HG02798 (cell line): ENCODE results near the gene CTSZ.

Experiments
- ATAC-seq: cut with Tn5 transposase; IDR thresholded peaks from one replicate; pipeline ENCODE4 v1.9.1; 2021; ENCODE audit warnings: mild to moderate bottlenecking; ENCODE audit not compliant: unreplicated experiment, poor library complexity

The CTSZ gene

DNA sequence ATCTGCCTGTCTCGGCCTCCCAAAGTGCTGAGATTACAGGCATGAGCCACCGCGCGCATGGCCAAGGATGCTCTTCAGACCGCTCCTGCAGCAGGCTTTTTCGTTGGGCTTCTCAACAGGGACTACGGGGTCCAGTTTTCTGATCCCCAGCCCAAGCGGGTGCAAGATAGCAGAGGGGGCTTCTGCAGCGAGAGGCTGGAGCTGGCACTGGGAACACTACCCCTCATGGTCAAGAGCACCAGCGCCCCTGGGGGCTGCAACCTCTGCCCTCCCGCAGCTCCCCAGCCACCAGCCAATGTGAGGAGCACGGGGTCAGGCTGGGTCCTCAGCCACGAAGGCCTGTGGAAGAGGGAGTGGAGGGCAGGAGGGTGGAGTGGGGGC is 6.0 kb downstream of the CTSZ start:
- ATAC-seq: no peak

DNA sequence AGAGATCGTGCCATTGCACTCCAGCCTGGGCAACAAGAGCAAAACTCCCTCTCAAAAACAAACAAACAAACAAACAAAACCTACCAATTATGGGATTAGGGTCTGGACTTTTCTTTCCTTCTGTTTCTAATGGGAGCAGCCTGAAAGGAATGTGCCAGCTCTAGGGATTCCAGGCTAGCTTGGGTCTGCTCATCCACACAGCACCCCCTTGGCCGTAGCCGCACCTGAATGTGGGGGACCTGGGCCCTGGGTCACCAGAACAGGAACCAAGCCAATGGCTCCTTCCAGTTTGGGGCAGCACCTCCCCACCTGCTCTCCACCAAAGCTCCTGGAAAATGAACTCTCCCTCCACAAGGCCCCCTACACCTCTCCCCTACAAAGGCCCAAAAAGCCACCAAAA is 6.7 kb downstream of the CTSZ start:
- ATAC-seq: no peak

DNA sequence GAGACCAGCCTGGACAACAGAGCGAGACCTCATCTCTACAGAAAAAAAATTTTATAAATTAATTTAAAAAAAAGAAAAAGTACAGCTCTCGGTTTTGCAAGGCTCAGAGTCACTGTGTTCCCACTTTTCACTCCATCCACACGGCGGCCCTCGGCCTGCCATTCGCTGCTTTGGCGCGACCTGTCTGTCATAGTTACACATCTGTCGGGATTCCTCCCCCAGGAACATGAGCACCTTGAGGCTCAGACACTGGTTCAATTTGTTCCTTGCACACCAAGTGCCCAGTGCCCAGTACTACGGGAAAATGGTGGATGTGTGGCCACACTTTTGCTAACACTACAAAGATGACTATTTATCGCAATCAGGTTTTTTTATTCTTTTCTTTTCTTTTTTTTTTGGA is 8.4 kb downstream of the CTSZ start:
- no peak for ATAC-seq

DNA sequence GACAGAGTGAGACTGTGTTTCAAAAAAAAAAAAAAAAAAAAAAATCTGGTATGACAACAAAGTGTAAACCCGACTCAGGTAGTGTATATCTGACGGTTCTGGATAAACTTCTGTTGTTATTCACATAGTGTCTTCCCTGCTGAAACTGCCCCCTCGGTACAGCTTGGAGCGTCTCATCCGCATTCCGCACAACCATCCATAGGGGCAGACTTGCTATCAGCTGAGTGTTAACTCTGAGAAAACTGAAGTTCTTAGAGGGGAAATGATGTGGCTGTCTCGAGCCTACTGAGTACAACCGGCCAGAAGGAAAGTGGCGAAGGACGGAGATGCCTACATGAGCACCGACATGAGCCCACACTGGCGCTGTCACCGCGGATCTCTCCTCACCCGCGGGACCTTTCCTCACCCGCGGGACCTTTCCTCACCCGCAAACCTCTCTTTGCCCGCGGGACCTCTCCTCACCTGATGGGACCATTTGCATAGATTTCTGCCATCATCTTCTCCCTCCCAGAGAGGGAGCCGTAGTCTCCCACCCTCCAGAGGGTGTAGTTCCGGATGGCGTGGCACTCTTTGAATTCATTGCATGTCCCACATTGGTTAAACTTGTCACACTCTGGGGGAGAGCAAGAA is 9.8 kb downstream of the CTSZ start:
- no peak for ATAC-seq

DNA sequence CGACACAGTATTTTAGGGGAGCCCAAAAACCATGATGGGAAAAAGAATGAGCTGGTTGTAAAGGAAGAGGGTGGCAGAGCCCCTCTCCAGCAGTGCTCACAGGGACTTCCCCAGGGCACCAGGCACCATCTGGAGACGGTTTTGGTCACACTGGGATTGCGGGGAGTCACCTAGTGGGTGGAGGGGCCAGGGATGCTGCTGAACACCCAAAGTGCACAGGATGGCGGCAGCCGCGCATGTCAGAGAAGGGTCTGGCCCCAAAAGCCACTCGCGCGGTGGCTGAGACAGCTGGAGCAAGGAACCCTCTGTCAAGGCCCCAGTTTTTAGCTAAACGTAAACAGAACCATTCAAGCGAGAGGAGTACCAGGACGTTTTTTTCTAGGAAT is 10.8 kb downstream of the CTSZ start:
- no peak for ATAC-seq

DNA sequence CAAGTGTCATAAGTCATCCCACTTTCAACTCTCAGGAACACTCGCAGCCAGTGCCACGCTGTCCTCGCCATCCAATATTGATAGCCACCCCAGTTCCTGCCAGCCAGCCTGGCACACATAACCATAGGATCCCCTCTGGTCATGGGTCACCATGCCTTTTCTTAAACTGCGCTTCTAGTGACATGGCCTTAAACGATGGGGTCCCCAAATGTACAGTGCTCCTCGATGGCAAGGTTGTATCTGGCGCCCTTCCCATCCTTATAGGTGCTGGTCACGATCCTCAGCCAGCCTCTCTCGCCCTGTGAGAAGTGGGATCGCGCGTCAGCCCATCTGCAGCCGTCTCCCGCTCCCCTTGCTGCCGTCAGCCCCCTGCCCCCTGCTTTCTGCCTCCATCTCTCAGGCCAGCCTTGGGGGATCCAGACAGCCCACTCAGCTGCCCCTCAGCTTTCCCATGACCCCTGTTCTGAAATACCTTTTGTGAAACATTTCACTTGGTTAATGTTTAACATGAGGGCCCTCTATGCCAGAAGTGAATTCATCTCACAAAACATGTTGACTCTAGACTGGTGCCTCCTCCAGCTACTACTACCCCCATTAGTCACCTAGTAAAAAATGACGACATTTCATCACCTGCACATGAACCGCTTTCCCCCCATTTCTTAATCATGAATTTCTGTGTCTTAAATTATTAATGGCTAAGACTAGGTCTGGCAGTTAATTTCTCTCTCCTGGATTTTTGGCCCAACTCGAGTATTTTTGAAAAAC is 11.4 kb downstream of the CTSZ start:
- no peak for ATAC-seq

DNA sequence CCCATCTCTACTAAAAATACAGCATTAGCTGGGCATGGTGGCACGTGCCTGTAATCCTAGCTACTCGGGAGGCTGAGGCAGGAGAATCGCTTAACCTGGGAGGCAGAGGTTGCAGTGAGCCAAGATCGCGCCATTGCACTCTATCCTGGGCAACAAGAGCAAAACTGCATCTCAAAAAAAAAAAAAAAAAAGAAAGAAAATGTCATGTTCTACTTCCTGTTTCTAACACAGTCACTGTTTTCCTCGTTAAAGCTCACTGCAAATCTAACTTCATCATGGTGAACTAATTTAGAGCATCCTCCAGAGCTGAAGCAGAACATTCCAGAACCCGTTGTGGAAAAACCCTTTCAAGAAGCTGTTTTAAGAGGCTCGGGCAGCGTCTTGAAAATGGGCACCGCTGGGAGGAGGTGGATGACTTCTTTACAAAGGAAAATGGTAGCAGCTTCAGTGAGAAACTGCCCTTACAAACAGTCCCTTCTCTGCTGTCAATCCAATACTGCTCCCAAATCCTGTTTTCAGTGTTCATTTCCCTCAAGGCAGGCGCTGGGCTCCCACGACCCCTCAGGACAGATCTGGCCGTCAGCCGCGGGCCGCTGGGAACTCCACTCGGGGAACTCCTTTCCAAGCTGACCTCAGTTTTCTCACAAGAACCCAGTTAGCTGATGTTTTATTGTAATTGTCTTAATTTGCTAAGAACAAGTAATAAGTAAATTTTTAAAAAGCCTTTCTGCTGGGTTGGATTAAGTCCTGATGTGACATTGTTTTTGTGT is 12.5 kb downstream of the CTSZ start:
- ATAC-seq: no peak

DNA sequence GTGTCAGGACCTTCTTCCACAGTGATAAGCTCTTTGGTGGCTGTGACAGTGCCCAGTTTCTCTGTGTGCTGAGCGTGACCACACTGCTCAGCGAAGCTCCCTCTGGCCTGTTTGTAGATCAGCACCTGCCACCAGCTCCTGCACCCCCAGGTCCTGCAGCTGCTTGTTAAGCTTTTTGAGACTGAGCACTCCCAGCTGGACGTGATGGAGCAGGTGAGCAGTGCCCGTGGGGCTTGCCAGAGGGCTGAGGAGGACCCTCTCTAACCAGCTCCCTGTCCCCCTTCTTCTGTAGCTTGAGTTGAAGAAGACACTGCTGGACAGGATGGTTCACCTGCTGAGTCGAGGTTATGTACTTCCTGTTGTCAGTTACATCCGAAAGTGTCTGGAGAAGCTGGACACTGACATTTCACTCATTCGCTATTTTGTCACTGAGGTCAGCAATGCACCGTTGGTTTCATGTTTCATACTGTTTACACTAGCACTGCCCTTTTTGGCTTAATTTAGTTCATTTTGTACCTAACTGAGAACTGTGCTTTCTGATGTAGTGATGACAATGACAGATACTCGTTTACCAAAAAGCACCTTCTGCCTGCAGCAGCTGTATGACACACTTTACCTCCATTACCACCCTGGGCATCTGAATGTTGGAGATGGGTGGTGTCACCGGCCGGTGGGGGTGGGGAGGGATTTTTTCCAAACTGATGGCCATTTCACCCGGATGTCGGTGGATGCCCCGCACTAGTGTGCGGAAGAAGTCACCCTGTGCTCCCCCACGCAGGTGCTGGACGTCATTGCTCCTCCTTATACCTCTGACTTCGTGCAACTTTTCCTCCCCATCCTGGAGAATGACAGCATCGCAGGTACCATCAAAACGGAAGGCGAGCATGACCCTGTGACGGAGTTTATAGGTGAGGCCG is 13.5 kb downstream of the CTSZ start:
- no peak for ATAC-seq

DNA sequence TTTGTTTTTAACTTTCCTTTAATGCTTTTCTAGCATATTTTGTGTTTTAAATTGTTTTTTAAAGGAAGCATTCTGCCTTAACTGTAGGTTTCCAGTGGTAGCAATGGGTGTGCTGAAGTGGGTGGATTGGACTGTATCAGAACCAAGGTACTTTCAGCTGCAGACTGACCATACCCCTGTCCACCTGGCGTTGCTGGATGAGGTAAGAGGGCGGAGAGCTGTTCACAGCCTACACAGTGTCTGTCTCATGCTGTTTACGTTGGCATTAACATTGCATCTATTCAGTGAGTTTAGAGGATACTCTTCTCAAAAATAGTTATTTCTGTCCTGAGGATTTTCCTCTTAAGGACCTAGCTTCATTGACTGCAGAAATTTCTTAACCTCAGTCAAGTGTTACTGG is 14.1 kb downstream of the CTSZ start:
- no peak for ATAC-seq

DNA sequence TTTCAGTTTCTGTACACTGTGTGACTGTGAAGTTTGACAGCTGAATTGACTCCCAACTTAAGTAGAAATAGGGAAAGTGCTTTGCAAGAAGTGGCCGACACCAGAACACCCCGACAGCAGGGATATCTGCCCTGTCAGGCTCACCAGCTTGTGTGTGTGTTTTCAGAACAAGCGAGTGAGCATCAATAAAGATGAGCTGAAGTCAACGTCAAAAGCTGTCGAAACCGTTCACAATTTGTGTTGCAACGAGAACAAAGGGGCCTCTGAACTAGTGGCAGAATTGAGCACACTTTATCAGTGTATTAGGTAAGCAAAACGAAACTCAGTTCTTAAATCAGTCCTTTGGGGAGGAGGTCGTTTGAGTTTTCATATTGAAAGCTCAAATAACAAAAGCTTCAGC is 15.3 kb downstream of the CTSZ start:
- ATAC-seq: no peak

DNA sequence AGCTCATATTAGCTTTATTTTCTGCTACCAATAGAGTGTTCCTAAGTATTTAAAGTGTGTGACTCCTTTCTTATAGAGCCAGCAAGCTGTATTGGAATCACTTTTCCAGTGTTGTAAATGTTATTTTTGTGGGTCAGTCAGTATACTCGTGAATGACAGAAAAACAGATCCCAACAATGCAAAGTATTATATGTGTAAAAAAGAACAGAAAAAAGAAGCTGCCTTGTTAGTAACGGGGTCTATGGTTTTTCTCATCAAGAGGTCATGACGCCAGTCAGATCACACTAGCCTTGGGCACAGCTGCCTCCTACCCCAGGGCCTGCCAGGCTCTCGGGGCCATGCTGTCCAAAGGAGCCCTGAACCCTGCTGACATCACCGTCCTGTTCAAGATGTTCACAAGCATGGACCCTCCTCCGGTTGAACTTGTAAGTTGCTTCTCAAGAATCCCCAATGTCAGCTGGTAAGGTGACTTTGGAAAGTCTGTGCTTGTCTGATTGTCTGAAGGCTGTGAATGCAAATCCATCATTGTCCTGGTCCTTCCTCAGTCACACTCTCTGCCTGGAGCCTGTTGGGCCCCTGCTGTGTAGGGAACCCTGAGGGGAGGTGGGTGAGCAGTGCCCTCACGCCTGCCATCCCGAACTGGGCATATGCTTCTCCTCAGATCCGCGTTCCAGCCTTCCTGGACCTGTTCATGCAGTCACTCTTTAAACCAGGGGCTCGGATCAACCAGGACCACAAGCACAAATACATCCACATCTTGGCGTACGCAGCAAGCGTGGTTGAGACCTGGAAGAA is 16.2 kb downstream of the CTSZ start:
- no peak for ATAC-seq

DNA sequence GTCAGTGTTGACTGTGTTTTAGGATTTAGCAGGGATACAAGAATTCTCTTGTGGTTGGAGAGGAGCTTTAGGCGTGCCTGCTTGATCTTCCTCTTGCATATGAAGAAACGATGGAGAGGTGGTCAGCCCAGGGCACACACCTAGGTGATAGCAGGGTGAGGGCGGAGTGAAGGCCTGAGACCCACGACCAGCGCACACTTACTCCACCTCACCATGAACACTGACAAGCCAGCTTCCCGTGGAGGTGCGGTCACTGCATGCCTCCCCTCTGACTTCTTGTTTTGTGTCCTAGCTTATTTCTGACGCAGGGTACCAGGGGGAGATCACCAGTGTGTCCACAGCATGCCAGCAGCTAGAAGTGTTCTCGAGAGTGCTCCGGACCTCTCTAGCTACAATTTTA is 17.9 kb downstream of the CTSZ start:
- no peak for ATAC-seq

DNA sequence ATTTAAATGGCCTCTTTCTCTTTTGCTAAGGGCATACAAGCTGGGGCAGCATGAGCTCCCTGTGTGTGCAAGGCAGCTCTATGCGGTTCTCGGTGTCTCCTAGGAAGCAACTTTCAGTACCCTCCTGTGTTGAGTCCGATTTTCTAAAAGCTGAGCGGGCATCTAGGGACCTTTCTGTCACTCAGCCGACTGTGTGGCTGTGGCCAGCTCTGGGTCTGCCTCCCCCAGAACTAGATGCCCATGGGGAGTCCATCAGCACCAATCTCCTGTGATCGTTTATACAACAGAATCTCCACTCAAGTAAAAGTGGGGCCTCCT is 18.5 kb downstream of the CTSZ start:
- ATAC-seq: no peak

DNA sequence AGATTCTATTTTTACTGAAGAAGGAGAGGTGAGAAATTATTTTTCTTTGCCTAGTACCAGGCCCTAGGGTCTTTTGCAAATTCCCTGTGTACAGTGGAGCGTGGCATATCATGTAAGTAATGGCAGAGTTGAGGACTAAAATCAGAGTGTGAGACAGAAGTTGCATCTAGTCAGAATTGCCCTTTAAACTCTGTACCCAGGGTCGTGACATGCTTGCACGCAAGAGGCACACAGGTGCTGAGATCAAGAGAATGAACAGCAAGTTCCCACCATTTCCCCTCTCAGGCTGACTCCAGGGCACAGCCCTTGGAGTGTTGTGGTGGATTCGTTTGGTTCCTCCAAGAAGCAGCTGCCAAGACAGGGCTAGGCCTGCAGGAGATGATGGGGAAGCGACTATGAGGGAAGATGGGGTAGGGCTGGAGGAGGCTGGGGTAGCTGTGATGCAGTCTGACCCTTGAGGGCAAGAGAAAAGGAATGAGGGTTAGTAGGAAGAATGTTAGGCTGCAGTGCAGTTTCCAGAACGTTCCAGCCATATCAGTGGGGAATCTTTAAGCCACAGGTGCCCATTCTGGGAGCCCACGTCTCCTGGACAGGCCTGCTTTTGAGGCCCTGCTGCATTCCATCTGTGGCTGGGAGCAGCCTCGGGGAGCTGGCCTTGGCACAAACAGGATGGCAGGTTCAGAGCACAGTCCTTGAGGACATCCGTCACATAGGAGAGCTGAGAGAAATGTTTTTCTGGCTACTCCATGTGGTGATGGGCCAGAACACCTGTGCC is 19.1 kb downstream of the CTSZ start:
- ATAC-seq: no peak

DNA sequence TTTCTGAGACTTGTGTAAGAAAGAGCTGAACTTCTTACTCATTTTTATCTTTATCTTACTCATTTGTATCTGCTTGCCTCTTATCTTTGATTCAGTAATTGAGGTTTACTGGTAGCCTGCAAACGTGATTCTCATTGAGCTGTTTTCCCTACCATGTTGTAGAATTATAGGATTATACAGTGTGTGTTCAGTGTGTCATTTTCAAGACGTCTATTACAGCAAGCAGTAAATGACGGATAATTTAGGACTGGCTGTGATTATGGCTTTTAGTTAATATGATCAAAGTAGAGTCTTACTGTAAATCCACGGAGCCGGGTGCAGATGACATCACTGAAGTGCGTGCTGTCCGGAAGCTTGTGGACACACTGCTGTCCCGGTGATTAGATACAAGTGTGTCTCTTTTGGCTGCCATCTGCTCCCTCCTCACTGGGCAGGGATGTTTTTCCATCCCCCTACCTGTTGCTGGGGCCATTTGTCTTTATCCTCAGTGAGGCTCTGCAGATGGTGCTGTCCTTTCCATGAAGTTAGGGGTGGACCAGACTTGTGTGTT is 20.0 kb downstream of the CTSZ start:
- no peak for ATAC-seq

DNA sequence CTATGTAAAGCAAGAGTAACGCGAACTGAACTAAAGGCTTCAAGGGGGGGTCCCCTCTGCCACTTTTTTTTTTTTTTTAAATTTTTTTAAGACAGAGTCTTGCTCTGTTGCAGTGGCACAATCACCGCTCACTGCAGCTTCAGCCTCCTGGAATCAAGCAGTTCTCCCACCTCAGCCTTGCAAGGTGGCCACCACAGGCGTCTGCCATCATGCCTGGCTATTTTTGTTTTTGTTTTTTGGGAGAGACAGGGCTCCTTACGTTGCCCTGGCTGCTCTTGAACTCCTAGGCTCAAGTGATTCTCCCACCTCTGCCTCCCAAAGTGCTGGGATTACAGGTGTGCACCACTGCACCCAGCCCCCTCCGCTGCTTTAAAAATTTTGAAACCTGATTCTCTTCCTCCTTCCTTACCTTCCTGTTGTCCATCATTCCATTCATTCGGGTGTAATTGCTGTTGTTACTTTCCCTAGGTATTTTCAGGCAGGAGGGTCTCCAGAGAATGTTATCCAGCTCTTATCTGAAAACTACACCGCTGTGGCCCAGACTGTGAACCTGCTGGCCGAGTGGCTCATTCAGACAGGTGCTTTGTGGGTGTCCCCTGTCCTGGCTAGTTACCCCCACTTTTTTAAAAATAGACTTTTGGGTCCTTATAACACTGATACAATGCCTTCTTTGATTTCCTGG is 20.6 kb downstream of the CTSZ start:
- no peak for ATAC-seq

DNA sequence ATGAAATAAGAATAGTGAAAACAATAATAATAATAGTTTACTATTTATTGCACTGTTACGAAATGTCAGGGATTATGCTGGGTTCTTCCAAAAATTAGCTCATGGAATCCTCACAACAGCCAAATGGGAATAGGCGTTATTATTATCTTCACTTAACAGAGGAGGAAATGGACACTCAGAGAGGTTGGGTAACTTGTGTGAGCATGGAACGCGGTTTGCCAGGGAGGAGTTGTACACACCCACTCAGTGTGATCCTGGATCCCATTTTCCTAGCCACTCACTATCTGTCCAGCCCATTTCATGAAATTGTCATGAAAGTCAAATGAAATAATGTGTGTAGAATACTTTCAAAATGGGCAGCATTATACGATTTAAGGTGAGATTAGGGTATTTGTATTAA is 21.4 kb downstream of the CTSZ start:
- no peak for ATAC-seq

DNA sequence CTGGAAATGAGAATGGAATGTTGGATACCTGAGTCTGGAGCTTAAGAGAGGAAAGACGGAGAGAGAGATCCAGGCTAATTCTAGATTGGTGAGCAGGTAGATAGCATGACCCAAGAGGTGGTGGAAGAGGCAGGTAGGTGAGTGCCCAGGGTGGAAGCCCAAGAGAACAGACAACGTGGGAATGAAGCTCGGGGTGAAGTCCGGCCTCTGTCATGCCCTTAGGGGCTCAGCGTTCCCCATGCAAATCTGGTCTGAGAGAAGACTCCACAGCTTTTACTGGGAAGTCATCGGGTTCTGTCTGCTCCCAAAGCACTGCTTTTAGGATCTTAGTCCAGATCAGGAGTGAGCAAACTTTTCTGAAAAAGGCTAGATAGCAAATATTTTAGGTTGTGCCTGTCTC is 22.4 kb downstream of the CTSZ start:
- ATAC-seq: no peak
